GM10266 (cell line): ENCODE results near the gene RFX2.
"Not testable (repeated sequence)": the region's sequence is repeated elsewhere in the genome, so short reads cannot be mapped to it uniquely, and the experiment has no call there.

Experiments
- DNase-seq: peaks from one replicate; pipeline ENCODE4 v3.0.0; 2012; ENCODE audit errors: extremely low spot score
- CTCF ChIP-seq: IDR thresholded peaks from 2 replicates; pipeline ENCODE4 v1.5.1; 2012; ENCODE audit warnings: mild to moderate bottlenecking, low read depth; ENCODE audit not compliant: control insufficient read depth, insufficient read depth; ENCODE audit errors: missing control alignments

Gene RFX2

GRCh38 chr19:6117534-6117933, 7.2 kb upstream of the RFX2 start:
- DNase-seq, result no peak
- no peak for TF ChIP-seq CTCF

GRCh38 chr19:6116749-6117430, 6.6 kb upstream of the RFX2 start:
- TF ChIP-seq CTCF, result no peak
- no peak for DNase-seq

- no peak for TF ChIP-seq CTCF
- no peak for DNase-seq
Observed at GRCh38 chr19:6115992-6116391, 5.7 kb upstream of the RFX2 start.

- TF ChIP-seq CTCF, result no peak
- DNase-seq, result no peak
Observed at GRCh38 chr19:6113616-6114188, 3.4 kb upstream of the RFX2 start.

GRCh38 chr19:6109947-6110346, 353 bp downstream of the RFX2 start:
- TF ChIP-seq CTCF, result no peak
- no peak for DNase-seq

GRCh38 chr19:6108721-6109633, 1.3 kb downstream of the RFX2 start:
- no peak for TF ChIP-seq CTCF
- DNase-seq, result no peak

GRCh38 chr19:6106643-6107294, 3.5 kb downstream of the RFX2 start:
- DNase-seq, result not testable (repeated sequence)
